ENCODE results near the gene CATSPER1.
"Not testable (repeated sequence)": the region's sequence is repeated elsewhere in the genome, so short reads cannot be mapped to it uniquely, and the experiment has no call there.

The CATSPER1 gene

DNA sequence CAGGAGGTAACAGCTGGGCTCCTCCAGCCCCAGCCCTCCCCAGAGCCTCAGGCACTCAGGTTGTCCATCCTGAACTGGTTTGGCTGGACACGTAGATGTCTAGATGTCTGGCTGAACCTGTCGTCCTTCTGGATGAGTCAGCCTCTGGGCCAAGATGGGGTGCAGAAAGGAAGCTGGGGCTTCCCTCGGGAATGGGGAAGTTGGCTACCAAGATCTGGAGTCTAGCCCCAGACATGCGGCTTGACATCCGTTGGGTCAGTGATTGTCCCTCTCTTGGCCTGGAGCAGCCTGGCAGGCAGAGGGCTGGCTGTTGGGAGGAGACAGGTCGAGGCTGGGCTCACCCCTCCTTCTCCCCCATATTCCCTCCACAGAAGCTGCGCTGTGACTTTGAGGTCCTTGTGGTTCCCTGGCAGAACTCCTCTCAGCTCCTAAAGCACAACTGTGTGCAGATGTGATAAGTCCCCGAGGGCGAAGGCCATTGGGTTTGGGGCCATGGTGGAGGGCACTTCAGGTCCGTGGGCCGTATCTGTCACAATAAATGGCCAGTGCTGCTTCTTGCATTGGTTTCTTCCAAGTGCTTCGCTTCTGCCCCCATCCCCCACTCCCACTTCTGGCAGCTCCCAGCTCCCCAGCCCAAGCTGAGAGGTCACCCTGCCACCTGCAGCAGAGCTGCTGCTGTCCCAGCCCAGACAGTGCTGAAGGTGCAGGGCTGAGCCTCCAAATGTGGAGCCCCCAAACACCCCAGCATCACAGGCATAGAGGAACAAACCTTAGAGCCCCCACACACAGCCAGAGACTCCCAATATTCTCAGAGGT, 13.1 kb downstream of the CATSPER1 start:
- peak; percentile 88 to 93 for DNase-seq (ENCODE audit: low read depth in 1 of 2, low spot score in 1 of 2)
- in situ Hi-C loops (cut with HindIII; ENCODE audit: low pct_unique_long_range_greater_than_20kb, low sequenced_read_pairs) = no loop called here
- no peak for TF ChIP-seq JUND (IDR thresholded peaks at IDR 0.05; ENCODE audit: low read depth)

DNA sequence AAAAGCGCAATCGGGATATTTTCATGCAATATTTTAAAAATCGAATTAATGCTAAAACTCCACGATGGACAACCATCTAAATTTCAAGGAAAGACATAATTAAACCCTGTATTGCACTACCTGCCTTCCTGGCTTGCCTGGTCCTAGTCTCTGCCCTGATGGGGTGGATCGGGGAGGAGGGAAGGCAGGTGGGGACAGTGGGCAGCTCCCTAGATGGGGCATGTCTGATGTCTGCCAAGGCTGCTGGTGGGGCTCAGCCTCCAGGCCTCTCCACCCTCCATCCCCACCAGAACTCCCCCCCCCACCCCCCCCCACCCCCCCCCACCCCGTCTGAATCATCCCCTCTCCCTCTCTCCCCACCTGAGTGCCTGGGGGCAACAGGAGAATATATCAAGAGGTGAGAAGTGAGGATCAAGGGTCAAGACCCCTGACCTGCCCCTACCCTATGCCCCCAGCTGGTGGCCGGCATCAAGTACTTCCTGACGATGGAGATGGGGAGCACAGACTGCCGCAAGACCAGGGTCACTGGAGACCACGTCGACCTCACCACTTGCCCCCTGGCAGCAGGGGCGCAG, 13.8 kb downstream of the CATSPER1 start:
- no peak for TF ChIP-seq JUND (IDR thresholded peaks at IDR 0.05; ENCODE audit: low read depth)
- in situ Hi-C loops (cut with HindIII; ENCODE audit: low pct_unique_long_range_greater_than_20kb, low sequenced_read_pairs) = no loop called here
- DNase-seq (ENCODE audit: low read depth in 1 of 2, low spot score in 1 of 2) = no peak

DNA sequence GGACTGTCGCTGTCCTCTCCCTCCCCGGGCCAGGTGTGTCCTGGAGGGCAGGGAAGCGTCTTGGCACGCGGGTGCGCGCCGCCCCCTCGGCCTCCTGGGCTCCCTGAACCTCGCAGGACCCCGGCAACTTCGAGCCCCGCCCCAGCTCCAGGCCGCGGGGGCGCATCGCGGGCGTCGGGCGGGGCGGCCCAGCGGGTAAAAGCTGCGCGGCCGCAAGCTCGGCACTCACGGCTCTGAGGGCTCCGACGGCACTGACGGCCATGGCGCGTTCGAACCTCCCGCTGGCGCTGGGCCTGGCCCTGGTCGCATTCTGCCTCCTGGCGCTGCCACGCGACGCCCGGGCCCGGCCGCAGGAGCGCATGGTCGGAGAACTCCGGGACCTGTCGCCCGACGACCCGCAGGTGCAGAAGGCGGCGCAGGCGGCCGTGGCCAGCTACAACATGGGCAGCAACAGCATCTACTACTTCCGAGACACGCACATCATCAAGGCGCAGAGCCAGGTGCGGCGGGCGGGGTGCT, 14.4 kb downstream of the CATSPER1 start, which contains the start of gene CST6:
TSS of gene CST6 (plus strand) at position 224 of the 519 bp plus-strand sequence. CDS start at position 261, 37 bp downstream.
- DNase-seq (ENCODE audit: low read depth in 1 of 2, low spot score in 1 of 2) = no peak
- TF ChIP-seq JUND (IDR thresholded peaks at IDR 0.05; ENCODE audit: low read depth) = no peak
- in situ Hi-C loops (cut with HindIII; ENCODE audit: low pct_unique_long_range_greater_than_20kb, low sequenced_read_pairs) = no loop called here

DNA sequence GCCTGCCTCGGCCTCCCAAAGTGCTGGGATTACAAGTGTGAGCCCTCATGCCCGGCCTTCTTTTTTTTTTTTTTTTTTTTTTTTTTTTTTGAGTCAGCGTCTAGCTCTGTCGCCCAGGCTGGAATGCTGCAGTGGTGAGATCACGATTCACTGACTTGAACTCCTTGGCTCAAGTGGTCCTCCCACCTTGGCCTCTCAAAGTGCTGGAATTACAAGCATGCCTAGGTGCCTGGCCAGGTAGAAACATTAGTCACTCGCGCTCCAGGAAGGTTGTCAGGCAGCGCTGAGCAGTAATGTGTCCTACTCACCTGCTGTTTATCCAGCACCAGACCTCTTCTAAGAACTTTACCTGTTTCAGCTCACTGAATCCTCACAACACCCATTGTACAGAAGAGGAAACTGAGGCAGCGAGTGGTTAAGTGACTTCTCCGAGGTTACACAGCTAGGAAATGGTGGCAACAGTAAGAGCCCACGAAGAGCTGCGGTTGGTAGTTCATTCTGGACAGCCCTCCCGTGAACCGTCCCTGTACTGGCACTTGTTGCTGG, 15.0 kb downstream of the CATSPER1 start:
- no peak for TF ChIP-seq JUND (IDR thresholded peaks at IDR 0.05; ENCODE audit: low read depth)
- DNase-seq (ENCODE audit: low read depth in 1 of 2, low spot score in 1 of 2) = peak; percentile 50 to 58
- in situ Hi-C loops (cut with HindIII; ENCODE audit: low pct_unique_long_range_greater_than_20kb, low sequenced_read_pairs) = no loop called here

DNA sequence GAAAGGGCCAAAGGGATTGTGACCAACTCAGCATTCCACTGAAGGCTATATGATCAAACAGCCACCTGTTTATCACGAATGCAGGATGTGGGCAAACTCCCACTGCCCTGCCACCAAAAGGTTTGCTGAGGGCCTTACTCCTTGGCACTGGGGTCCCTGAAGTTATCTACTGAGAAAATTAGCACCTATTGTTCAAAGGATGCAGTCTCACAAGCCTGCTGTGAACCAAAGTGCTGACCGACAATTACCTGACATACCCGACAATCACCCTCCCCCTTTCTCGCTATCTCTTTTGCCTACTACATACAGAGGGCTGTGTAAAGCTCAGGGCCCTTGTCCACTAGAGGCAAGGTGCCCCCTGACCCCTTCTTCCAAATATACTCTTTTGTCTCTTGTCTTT, 16.2 kb downstream of the CATSPER1 start:
- in situ Hi-C loops (cut with HindIII; ENCODE audit: low pct_unique_long_range_greater_than_20kb, low sequenced_read_pairs); DNase-seq (ENCODE audit: low read depth in 1 of 2, low spot score in 1 of 2): not testable (repeated sequence)

DNA sequence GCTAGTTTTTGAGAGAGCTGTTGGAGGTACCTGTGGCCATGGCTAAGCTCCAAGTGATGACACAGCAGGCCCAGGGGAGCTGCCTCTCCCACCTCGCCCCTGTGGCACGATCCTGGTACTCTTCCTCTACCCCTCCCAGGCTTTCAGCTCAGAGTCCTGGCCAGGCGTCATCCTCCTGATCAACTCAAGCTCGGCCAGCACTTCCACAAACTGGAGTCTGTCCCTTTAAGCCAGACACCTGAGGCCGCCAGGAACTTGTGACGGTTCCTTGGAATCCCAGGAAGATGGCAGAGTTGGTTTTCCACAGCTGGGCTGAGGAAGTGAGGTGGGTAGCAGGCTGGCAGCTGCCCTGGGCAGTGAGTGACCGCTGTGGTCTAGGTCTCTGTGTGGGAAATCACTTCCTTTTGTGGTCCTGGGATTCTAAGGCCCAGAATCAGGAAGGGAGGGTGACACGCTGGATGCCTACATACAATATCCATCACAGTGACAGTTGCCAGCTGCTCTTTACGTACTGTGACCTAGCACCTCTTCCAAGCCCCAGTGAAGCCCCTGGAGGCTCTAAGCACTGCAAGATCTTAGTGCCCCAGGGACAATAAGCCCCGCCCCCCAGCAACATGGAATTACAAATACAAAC, 17.7 kb downstream of the CATSPER1 start:
- TF ChIP-seq JUND (IDR thresholded peaks at IDR 0.05; ENCODE audit: low read depth) = no peak
- in situ Hi-C loops (cut with HindIII; ENCODE audit: low pct_unique_long_range_greater_than_20kb, low sequenced_read_pairs) = no loop called here
- DNase-seq (ENCODE audit: low read depth in 1 of 2, low spot score in 1 of 2) = peak; percentile 67 to 72

DNA sequence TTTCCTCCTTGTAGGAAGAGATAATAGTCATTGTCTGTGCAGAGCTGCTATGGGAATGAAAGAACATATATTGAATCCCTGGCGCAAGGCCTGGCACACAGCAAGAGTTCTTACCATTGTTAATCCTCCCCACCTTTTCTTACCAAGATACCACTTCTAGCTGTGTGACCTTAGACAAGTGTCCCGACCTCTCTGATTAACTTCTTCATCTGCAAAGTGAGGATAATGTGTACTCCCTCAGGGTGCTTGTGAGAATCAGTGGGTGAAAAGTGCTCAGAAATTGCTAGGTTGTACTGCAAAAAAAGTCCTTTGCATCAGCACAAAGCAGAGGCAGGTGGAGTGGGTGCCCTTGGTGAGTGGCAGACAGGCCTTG, 18.2 kb downstream of the CATSPER1 start:
- in situ Hi-C loops (cut with HindIII; ENCODE audit: low pct_unique_long_range_greater_than_20kb, low sequenced_read_pairs) = no loop called here
- no peak for TF ChIP-seq JUND (IDR thresholded peaks at IDR 0.05; ENCODE audit: low read depth)
- DNase-seq (ENCODE audit: low read depth in 1 of 2, low spot score in 1 of 2) = no peak

DNA sequence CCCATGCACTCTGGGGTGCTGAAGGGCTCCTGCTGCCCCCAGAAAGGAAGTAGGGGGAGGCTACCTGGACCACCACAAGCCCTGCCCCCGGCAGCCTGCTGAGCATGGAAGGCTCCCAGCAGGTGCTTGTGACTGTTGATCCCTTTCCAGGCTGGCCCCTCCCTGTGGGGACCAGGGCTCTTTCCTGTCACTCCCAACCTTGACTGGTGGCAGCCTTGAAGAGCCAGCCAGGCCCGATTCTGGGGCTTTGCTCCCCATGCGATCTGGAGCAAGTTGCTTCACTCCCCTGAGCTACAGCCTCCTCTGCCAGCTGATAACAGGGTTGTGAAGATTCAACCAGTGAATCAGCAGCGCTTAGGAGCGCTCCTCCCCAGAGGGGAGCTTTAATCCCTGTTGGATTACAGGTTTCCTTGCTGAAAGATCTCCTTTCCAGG, 19.1 kb downstream of the CATSPER1 start:
- TF ChIP-seq JUND (IDR thresholded peaks at IDR 0.05; ENCODE audit: low read depth) = no peak
- in situ Hi-C loops (cut with HindIII; ENCODE audit: low pct_unique_long_range_greater_than_20kb, low sequenced_read_pairs) = no loop called here

DNA sequence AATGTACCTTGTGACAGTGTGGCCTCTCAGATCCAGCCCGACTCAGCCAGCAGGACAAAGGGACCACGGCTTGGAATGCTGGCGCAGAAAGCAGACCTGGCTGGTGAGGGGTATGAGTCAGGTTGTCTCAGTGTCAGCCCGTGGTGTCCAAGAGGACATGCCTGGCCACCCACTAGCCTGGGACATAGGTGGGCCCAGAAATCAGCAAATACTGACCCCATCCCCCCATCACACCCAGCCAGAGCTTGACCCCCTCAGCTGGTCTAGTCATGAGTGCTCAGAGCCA, 19.4 kb downstream of the CATSPER1 start:
- DNase-seq (ENCODE audit: low read depth in 1 of 2, low spot score in 1 of 2) = no peak
- in situ Hi-C loops (cut with HindIII; ENCODE audit: low pct_unique_long_range_greater_than_20kb, low sequenced_read_pairs) = no loop called here
- TF ChIP-seq JUND (IDR thresholded peaks at IDR 0.05; ENCODE audit: low read depth) = no peak

More for the DNA sequence above, 19.1 kb downstream of the CATSPER1 start:
- no peak for DNase-seq (ENCODE audit: low read depth in 1 of 2, low spot score in 1 of 2)

DNA sequence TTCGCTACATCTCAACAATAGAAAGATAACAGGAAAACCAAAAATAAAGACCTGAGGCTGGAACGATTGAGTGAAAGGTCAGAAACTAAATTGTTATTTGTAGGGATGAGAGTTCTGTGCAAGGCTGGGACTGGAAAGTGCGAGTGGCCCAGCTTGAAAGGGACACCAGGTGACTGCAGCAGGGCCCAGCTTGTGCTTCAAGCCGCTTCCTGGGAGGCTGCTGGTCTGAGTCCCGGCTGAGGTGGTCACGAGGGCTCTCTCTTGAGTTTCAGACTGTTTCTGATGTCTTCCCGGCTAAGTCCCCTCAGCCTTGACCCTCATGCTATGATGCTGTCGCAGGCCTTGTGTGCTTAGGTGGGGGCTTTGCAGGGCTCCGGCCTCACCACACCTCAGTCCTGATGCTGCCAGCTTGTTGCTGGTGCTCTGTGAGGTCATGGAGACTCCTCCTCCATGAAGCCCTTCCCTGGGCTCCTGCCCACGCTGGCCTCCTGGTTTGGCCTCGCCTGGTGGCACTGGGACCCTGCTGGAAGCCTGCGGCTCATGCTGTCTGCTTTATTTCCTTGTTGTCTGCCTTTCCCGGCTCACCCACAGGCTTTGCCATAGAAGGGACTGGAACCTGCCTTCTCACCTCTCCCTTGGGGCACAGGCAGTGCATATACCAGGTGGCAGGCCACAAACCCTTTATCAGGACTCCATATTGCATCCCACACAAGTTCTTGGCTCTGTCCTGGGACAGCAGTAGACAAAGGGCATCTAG, 20.0 kb downstream of the CATSPER1 start:
- in situ Hi-C loops (cut with HindIII; ENCODE audit: low pct_unique_long_range_greater_than_20kb, low sequenced_read_pairs) = no loop called here
- TF ChIP-seq JUND (IDR thresholded peaks at IDR 0.05; ENCODE audit: low read depth) = no peak

DNA sequence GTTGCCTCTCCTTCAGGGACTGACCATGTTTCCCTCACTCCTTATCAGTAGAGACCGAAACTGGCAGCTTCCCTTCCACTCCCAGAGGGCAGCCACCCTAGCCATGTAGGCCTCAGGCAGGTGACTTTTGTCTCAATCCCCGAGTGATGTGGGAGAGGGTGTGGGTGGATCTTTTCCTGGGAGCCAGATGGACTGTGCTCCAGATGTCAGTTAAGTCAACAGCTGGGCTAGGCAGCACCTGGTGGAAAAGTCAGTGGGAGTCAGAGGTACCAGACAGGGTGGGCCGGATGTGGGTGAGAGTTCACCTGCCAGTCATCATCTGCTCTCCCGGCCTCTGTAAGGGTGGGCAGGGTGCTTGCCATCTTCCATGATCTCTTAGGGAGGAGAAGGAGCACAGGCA, 22.1 kb downstream of the CATSPER1 start:
- no peak for TF ChIP-seq JUND (IDR thresholded peaks at IDR 0.05; ENCODE audit: low read depth)
- in situ Hi-C loops (cut with HindIII; ENCODE audit: low pct_unique_long_range_greater_than_20kb, low sequenced_read_pairs) = no loop called here
- DNase-seq (ENCODE audit: low read depth in 1 of 2, low spot score in 1 of 2) = no peak

More for the DNA sequence above, 20.0 kb downstream of the CATSPER1 start:
- no peak for DNase-seq (ENCODE audit: low read depth in 1 of 2, low spot score in 1 of 2)

DNA sequence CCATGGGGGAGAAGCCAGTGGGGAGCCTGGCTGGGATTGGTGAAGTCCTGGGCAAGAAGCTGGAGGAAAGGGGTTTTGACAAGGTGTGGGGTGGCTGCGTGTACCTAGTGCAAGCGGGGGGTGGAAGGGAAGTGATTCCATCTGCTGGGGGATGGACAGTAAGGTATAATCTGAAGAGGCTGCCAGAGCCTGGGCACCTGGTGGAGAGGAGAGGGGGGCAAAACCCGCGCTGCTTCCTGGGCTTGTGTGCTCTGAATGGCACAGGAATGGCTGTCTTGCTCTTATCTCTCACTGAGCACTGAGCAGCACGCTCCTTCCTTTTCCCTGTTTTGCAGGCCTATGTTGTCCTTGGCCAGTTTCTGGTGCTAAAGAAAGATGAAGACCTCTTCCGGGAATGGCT, 23.0 kb downstream of the CATSPER1 start:
- TF ChIP-seq JUND (IDR thresholded peaks at IDR 0.05; ENCODE audit: low read depth) = no peak
- in situ Hi-C loops (cut with HindIII; ENCODE audit: low pct_unique_long_range_greater_than_20kb, low sequenced_read_pairs) = no loop called here
- DNase-seq (ENCODE audit: low read depth in 1 of 2, low spot score in 1 of 2) = no peak

All from T47D (cell line).